ENCODE measurements around the gene DEAF1. TPM values are rescaled to one million over a fixed set of nuclear protein-coding genes. Genes with fewer than 3 reads are reported as not detected.

DEAF1 gene
- total RNA-seq, 2 donors from 2014 or later: 40.5 to 66.1 TPM

- DNase-seq: no peak
- H3K4me3 Mint-ChIP-seq: peak overlapping the region; percentile 87 to 92
- H3K27ac Mint-ChIP-seq: peak overlapping the region; percentile 91
- ATAC-seq (replicated peaks in 1 of 2): no peak
- H3K9me3 Mint-ChIP-seq: no peaks in the 10 kb centered on the region
- peaks cover 0 to 7% of the 10 kb centered on the region in 2 donors for H3K36me3 Mint-ChIP-seq (ENCODE audit: insufficient read depth in 2 of 2)
- H3K4me1 Mint-ChIP-seq (ENCODE audit: low read depth): peaks cover 20% of the 10 kb centered on the region
- no peaks in the 10 kb centered on the region for H3K27me3 Mint-ChIP-seq (ENCODE audit: low read depth)
Observed at GRCh38 chr11:616320-617198, 78.5 kb downstream of the DEAF1 start.

- Mint-ChIP-seq H3K27me3 (ENCODE audit: low read depth) (no peaks in the 10 kb centered on the region), H3K4me1 (ENCODE audit: low read depth) (peaks cover 20% of the 10 kb centered on the region), H3K36me3 (ENCODE audit: insufficient read depth in 2 of 2) (peaks cover 1 to 7% of the 10 kb centered on the region in 2 donors), H3K27ac (peak within 1 kb of the TSS; percentile 91), H3K9me3 (no peaks in the 10 kb centered on the region), H3K4me3 (peak within 1 kb of the TSS; percentile 87 to 92)
- peak; percentile 81 to 84 for ATAC-seq (replicated peaks in 1 of 2)
- DNase-seq: peak; percentile 91 to 93
Observed at GRCh38 chr11:615504-616319, 79.3 kb downstream of the DEAF1 start, which contains the start of gene IRF7. Gene IRF7 (minus strand): TSS chr11:615950. CDS start chr11:615364, 586 bp downstream.

- Mint-ChIP-seq H3K27me3 (ENCODE audit: low read depth) (no peaks in the 10 kb centered on the region), H3K9me3 (no peaks in the 10 kb centered on the region), H3K27ac (peak overlapping the region; percentile 79), H3K4me1 (ENCODE audit: low read depth) (peaks cover 20% of the 10 kb centered on the region), H3K4me3 (peak overlapping the region; percentile 87 to 92), H3K36me3 (ENCODE audit: insufficient read depth in 2 of 2) (peaks cover 2 to 7% of the 10 kb centered on the region in 2 donors)
- ATAC-seq (replicated peaks in 1 of 2): no peak
- no peak for DNase-seq
Observed at GRCh38 chr11:614623-615503, 80.2 kb downstream of the DEAF1 start.

GRCh38 chr11:614021-614622 is 80.9 kb downstream of the DEAF1 start:
- no peak for ATAC-seq (replicated peaks in 1 of 2)
- Mint-ChIP-seq H3K9me3 (no peaks in the 10 kb centered on the region), H3K27me3 (ENCODE audit: low read depth) (no peaks in the 10 kb centered on the region), H3K27ac (no peak overlapping the region), H3K36me3 (ENCODE audit: insufficient read depth in 2 of 2) (peaks cover 2 to 7% of the 10 kb centered on the region in 2 donors), H3K4me1 (ENCODE audit: low read depth) (peaks cover 20% of the 10 kb centered on the region), H3K4me3 (peak overlapping the region; percentile 87 to 92)
- no peak for DNase-seq

DNA sequence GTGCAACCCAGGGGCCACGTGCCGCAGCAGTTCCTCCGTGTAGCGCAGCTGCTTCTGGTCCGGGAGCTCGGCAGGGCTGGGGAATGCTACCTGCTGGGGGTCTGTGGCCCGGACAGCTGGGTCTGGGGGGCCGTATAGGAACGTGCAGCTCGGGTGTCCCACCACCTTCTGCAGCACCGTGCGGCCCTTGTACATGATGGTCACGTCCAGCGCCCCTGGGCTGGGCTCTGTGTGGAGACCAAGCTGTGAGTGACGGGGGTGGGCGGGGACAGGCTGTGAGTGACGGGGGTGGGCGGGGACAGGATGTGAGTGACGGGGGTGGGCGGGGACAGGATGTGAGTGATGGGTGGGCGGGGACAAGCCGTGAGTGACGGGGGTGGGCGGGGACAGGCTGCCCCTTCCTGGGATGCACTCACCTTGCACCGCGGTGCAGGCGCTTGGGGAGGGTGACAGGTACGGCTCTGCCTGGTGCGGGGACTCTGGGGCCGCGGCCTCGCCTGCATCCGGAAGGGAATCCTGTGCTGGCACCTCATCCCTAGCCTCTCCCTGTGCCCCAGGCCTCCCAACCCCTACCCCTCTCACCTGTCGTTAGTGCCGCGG is 81.6 kb downstream of the DEAF1 start:
- peak overlapping the region; percentile 57 to 92 for H3K4me3 Mint-ChIP-seq
- H3K27ac Mint-ChIP-seq: no peak overlapping the region

DNA sequence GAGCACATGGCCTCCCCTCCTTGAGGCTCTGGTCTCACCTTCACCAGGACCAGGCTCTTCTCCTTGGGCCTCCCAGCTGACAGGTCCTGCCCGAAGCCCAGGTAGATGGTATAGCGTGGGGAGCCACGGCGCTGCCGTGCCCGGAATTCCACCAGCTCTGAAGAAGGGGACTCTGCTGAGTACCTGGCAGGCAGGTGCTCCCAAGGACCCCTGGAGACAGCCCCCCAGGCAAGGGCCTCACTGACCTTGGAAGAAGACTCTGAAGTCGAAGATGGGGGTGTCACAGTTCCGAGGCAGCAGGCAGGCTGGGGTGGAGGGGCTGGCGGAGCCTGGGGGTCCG is 82.1 kb downstream of the DEAF1 start:
- Mint-ChIP-seq H3K27me3 (ENCODE audit: low read depth) (no peaks in the 10 kb centered on the region), H3K4me3 (no peak overlapping the region), H3K9me3 (no peaks in the 10 kb centered on the region), H3K36me3 (ENCODE audit: insufficient read depth in 2 of 2) (peaks cover 2 to 9% of the 10 kb centered on the region in 2 donors), H3K27ac (peak overlapping the region; percentile 42), H3K4me1 (ENCODE audit: low read depth) (peaks cover 20% of the 10 kb centered on the region)
- ATAC-seq (replicated peaks in 1 of 2) (no peak), DNase-seq (no peak)

More for the DNA sequence above, 81.6 kb downstream of the DEAF1 start:
- no peaks in the 10 kb centered on the region for H3K9me3 Mint-ChIP-seq
- peaks cover 20% of the 10 kb centered on the region for H3K4me1 Mint-ChIP-seq (ENCODE audit: low read depth)
- DNase-seq (peak; percentile 83 to 90), ATAC-seq (replicated peaks in 1 of 2) (peak; percentile 54 to 56)
- no peaks in the 10 kb centered on the region for H3K27me3 Mint-ChIP-seq (ENCODE audit: low read depth)
- peaks cover 2 to 8% of the 10 kb centered on the region in 2 donors for H3K36me3 Mint-ChIP-seq (ENCODE audit: insufficient read depth in 2 of 2)

- Mint-ChIP-seq H3K4me1 (ENCODE audit: low read depth) (peaks cover 20% of the 10 kb centered on the region), H3K36me3 (ENCODE audit: insufficient read depth in 2 of 2) (peaks cover 2 to 9% of the 10 kb centered on the region in 2 donors), H3K9me3 (no peaks in the 10 kb centered on the region), H3K27me3 (ENCODE audit: low read depth) (no peaks in the 10 kb centered on the region), H3K4me3 (no peak overlapping the region), H3K27ac (peak overlapping the region; percentile 13)
- DNase-seq (no peak), ATAC-seq (replicated peaks in 1 of 2) (no peak)
Observed at GRCh38 chr11:612201-612960, 82.6 kb downstream of the DEAF1 start.

- DNase-seq: no peak
- Mint-ChIP-seq H3K4me3 (no peak overlapping the region), H3K27me3 (ENCODE audit: low read depth) (no peaks in the 10 kb centered on the region), H3K27ac (no peak overlapping the region), H3K4me1 (ENCODE audit: low read depth) (peaks cover 16% of the 10 kb centered on the region), H3K9me3 (no peaks in the 10 kb centered on the region), H3K36me3 (ENCODE audit: insufficient read depth in 2 of 2) (peaks cover 5 to 13% of the 10 kb centered on the region in 2 donors)
- ATAC-seq (replicated peaks in 1 of 2): no peak
Observed at GRCh38 chr11:611001-611996, 83.7 kb downstream of the DEAF1 start.

GRCh38 chr11:610146-610801 is 84.7 kb downstream of the DEAF1 start:
- DNase-seq (no peak), ATAC-seq (replicated peaks in 1 of 2) (no peak)
- Mint-ChIP-seq H3K27me3 (ENCODE audit: low read depth) (no peaks in the 10 kb centered on the region), H3K4me1 (ENCODE audit: low read depth) (peaks cover 11% of the 10 kb centered on the region), H3K27ac (no peak overlapping the region), H3K9me3 (no peaks in the 10 kb centered on the region), H3K36me3 (ENCODE audit: insufficient read depth in 2 of 2) (peaks cover 5 to 13% of the 10 kb centered on the region in 2 donors), H3K4me3 (no peak overlapping the region)

- DNase-seq (no peak), ATAC-seq (replicated peaks in 1 of 2) (no peak)
- H3K27ac Mint-ChIP-seq: no peak overlapping the region
- peaks cover 9% of the 10 kb centered on the region for H3K4me1 Mint-ChIP-seq (ENCODE audit: low read depth)
- no peak overlapping the region for H3K4me3 Mint-ChIP-seq
- no peaks in the 10 kb centered on the region for H3K27me3 Mint-ChIP-seq (ENCODE audit: low read depth)
- peaks cover 5 to 16% of the 10 kb centered on the region in 2 donors for H3K36me3 Mint-ChIP-seq (ENCODE audit: insufficient read depth in 2 of 2)
- no peaks in the 10 kb centered on the region for H3K9me3 Mint-ChIP-seq
Observed at GRCh38 chr11:609341-609811, 85.6 kb downstream of the DEAF1 start.

All from activated T-cell treated with anti-CD3 and anti-CD28 coated beads, Interleukin-2, amount 50 U/mL, for 72 hours (primary cell).